Heart right ventricle (tissue), 16 donors: ENCODE measurements around the gene TBC1D24. TPM values are rescaled to one million over a fixed set of nuclear protein-coding genes. Genes with fewer than 3 reads are reported as not detected.

Source experiments
- ATAC-seq, 8 donors: fragments of 200-7000 bp; cut with Tn5 transposase; one replicate each; pipeline ENCODE4 v1.9.1; 2020; ENCODE audit warnings: mild to moderate bottlenecking in 8 of 8, moderate library complexity in 8 of 8, moderate number of reproducible peaks in 1 of 8
- DNase-seq, 2 donors: peaks; one replicate each; pipeline ENCODE4 v3.0.0-alpha.2; 2020
- H3K27ac ChIP-seq, 10 donors: fragments of 200-600 bp; sonication (generic) in 2 of 10; one replicate each; pipeline versions ENCODE4 v1.5.0 to v1.8.0; 2020 to 2022; ENCODE audit warnings: mild to moderate bottlenecking in 3 of 10
- H3K27me3 ChIP-seq, 7 donors: fragments of 200-600 bp; one replicate each; pipeline ENCODE4 v1.8.0; 2021 to 2022; ENCODE audit warnings: mild to moderate bottlenecking in 2 of 7
- H3K36me3 ChIP-seq, 9 donors: fragments of 200-600 bp; sonication (generic) in 1 of 9; one replicate each; pipeline versions ENCODE4 v1.5.0 to v1.8.0; 2020 to 2022; ENCODE audit warnings: mild to moderate bottlenecking in 2 of 9
- H3K4me1 ChIP-seq, 9 donors: fragments of 200-600 bp; sonication (generic) in 1 of 9; one replicate each; pipeline versions ENCODE4 v1.5.0 to v1.8.0; 2020 to 2022; ENCODE audit warnings: mild to moderate bottlenecking in 4 of 9
- H3K4me3 ChIP-seq, 10 donors: fragments of 200-600 bp; sonication (generic) in 2 of 10; one replicate each; pipeline versions ENCODE4 v1.5.0 to v1.8.0; 2020 to 2022; ENCODE audit warnings: mild to moderate bottlenecking in 7 of 10, moderate library complexity in 2 of 10
- H3K9me3 ChIP-seq, 11 donors: fragments of 200-600 bp in 10 of 11; sonication (generic) in 2 of 11; one replicate each; pipeline versions ENCODE4 v1.5.0 to v1.8.0; 2013 to 2022; ENCODE audit warnings: mild to moderate bottlenecking in 2 of 11, control low read depth in 1 of 11, moderate library complexity in 1 of 11
- WGBS, 2 donors: extraction: QIAGEN DNeasy Blood & Tissue Kit; methylation state at CpG; one replicate each; pipeline ENCODE4 v1.1.7; 2013; ENCODE audit warnings: inconsistent platforms in 1 of 2; 5-methylcytosine and 5-hydroxymethylcytosine counted together
- intact Hi-C, 10 donors: fragments of 100-400 bp; cut with DNase I; formaldehyde crosslinking; loops; one replicate each; pipeline versions ENCODE4 v1.11.1 to v1.14.2; 2022
- polyA plus RNA-seq, 2 donors: library from polyadenylated mRNA; stranded (reverse); fragments of 200-250 nt; gene quantifications; one replicate each; pipeline ENCODE4 v1.2.3, GENCODE V29; 2013
- total RNA-seq, 10 donors: library from RNA; stranded (reverse); fragmentation: NEBNext Ultra II Directional in 3 of 10; extraction: Animal tissue kit (Norgen Biotek cat#: 25700) in 3 of 10; gene quantifications; one replicate each; pipeline versions ENCODE4 v1.2.1 to v1.2.4, GENCODE V29; 2021 to 2023
- TF ChIP-seq, protein P1 (sequence below), 9 donors: fragments of 200-600 bp; sonication (generic) in 2 of 9; IDR thresholded peaks; one replicate each; pipeline versions ENCODE4 v1.5.0 to v1.8.0; 2021 to 2022; ENCODE audit warnings: antibody characterized with exemption in 9 of 9, mild to moderate bottlenecking in 5 of 9, moderate library complexity in 1 of 9
- donor health status: Arrhythmogenic right ventricular cardiomyopathy.
- donor health status: ischemic (EF 13 %, LVEDD 7.1; RV severe dilation, severe dysfunction).
- donor health status: healthy with polysubstance abuse.
- donor health status: DM: no; HTN: yes; CAD: no.
- donor health status: DM: no; HTN: no; CAD: no.
- donor health status: ischemic (EF 25% LVEDD 6.9; RV normal size, moderate dysfunction).
- donor health status: ischemic (EF 25% LVEDD 5.7; RV mildly dilated, moderate dysfunction).
- donor health status: healthy.
- donor health status: DM: yes; HTN: yes; CAD: no.
- donor health status: Ischemic cardiomyopathy.
- donor health status: ischemic (EF 35%, LVEDD 5.7; RV mildly dilated, moderate dysfunction).
- donor health status: nonischemic (EF 11% LVEDD 7.7; RV severe dilation, severe dysfunction).
- donor health status: DM: yes; HTN: yes; CAD: no.
- donor health status: PGD.
- donor health status: ischemic (EF 29% LVEDD 5.4; RV normal size, mild dysfunction).
- donor health status: nonischemic (EF 23%, LVEDD 6.1; RV moderate dilation, normal function).

The TBC1D24 gene
- total and polyA plus RNA-seq, 12 donors, result 3.4 to 14.9 (median 9.0) TPM

DNA sequence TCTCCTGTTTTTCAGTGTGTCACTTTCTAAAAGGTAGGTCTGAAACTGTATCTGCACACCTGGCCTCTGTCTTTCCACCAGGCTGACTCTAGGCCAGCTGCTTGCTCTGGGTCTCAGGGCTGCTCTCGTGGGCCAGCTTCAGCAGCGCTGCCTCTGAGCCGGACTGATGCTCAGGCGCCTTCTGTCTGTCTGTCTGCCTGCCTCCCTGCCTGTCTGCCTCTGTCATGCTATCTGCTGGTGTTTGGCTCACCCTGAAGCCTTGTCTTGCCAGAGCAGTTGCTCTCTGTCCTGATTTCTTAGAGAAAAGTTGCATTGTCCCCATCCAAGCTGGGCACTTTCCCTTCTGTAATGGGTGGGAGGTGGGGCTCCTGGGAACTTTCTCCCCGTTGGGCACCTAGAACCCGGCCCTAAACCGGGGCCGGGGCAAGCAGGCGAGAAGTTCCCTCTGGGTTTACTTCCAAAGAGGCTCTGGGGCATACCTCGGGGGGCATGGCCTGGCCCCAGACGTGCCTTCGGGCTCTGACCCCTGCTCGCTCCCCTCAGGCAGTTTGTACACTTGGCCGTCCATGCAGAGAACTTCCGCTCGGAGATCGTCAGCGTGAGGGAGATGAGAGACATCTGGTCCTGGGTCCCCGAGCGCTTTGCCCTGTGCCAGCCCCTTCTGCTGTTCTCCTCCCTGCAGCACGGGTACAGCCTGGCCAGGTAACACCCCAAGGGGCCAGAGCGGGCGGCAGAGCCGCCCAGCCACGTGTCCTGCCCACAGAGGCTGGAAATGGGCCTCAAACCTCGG, 23.0 kb downstream of the TBC1D24 start:
- Histone ChIP-seq H3K4me3 (no peak overlapping the region), H3K27ac (peak overlapping the region in 9 of 10 donors; percentile 32 to 75 (median 56)), H3K4me1 (peaks cover 28 to 55% (median 43%) of the 10 kb centered on the region in 9 donors), H3K9me3 (no peaks in the 10 kb centered on the region), H3K27me3 (no peaks in the 10 kb centered on the region), H3K36me3 (peaks cover 0 to 27% (median 0%) of the 10 kb centered on the region in 9 donors)
- TF ChIP-seq, protein P1, sequence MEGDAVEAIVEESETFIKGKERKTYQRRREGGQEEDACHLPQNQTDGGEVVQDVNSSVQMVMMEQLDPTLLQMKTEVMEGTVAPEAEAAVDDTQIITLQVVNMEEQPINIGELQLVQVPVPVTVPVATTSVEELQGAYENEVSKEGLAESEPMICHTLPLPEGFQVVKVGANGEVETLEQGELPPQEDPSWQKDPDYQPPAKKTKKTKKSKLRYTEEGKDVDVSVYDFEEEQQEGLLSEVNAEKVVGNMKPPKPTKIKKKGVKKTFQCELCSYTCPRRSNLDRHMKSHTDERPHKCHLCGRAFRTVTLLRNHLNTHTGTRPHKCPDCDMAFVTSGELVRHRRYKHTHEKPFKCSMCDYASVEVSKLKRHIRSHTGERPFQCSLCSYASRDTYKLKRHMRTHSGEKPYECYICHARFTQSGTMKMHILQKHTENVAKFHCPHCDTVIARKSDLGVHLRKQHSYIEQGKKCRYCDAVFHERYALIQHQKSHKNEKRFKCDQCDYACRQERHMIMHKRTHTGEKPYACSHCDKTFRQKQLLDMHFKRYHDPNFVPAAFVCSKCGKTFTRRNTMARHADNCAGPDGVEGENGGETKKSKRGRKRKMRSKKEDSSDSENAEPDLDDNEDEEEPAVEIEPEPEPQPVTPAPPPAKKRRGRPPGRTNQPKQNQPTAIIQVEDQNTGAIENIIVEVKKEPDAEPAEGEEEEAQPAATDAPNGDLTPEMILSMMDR (IDR thresholded peaks at IDR 0.05), result no peak
- DNase-seq (no peak), ATAC-seq (no peak)
- intact Hi-C loops, result loop anchor here in 6 of 10 donors (2.0 to 5.0 kb wide), 3 partner anchors 23 to 156 kb away; partner anchors contain the start of genes CCNF (in 4 of the 6), ABCA3 (in 2 of the 6) and TBC1D24 (in 1 of the 6)
- 79 to 81% methylated on average over 26 of the region's 26 CpGs for WGBS, 2 donors

DNA sequence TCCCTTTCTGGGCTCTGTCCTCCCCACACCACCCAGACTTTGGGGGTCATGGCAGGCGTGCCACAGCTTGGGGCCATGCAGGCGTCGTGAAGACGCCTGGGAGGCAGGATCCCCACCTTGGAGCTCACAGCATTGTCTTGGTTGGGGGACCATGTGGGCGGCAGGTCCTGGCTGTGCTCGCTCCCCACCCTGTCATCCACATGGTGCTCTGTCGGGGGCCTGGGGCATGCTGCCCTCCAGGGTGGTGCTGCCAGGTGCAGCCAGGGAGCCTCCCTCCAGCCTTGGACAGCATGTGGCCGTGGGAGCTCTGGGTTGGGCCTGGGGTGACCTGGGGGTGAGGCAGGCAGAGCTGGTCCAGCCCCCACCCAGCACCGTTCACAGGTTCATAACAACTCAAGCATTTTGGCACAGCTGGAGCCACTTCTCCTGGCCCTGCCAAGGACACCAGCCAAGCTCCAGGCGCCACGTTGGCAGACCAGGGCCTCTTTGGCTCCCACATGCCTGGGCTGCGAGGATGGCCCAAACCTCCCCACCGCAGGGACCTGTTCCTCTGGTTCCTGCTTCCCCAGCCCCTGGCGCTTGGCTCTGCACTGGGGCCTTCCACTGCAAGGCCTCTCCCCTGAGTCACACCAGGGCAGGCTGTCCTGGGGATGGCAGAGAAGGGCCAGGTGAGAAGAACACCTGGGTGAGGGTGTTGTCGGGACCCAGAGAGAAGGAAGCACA, 23.8 kb downstream of the TBC1D24 start:
- intact Hi-C loops, result loop anchor here in 5 of 10 donors (5.0 kb wide), 2 partner anchors 71 to 156 kb away; partner anchors contain the start of genes CCNF (in 4 of the 5) and ABCA3 (in 2 of the 5)
- TF ChIP-seq, protein P1 (IDR thresholded peaks at IDR 0.05), result no peak
- ATAC-seq, result peak in 5 of 8 donors; percentile 20 to 35 (median 31)
- Histone ChIP-seq H3K27ac (peak overlapping the region in 7 of 10 donors; percentile 32 to 75 (median 59)), H3K4me3 (no peak overlapping the region), H3K27me3 (no peaks in the 10 kb centered on the region), H3K36me3 (peaks cover 0 to 27% (median 0%) of the 10 kb centered on the region in 9 donors), H3K9me3 (no peaks in the 10 kb centered on the region), H3K4me1 (peaks cover 28 to 58% (median 45%) of the 10 kb centered on the region in 9 donors)
- 71 to 78% methylated on average over 15 of the region's 15 CpGs for WGBS, 2 donors
- peak in 1 of 2 donors; percentile 59 for DNase-seq

DNA sequence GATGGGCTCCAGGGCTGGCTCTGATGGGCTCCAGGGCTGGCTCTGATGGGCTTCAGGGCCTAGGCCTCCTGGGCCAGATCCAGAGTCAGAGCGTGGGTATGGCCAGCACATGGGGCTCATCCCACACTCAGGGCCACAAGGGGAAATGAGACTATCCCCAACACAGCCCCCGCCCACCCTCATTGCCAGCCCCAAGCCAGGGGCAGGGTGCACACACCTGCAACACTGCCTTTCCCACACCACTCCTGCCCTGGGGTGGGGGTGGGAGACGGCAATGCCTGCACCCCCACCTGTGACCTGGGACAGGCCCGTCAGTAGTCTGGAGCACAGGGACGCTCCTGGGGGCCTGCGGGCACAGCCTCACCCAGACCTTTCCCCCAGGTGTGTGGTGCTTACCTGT, 24.5 kb downstream of the TBC1D24 start:
- Histone ChIP-seq H3K27me3 (no peaks in the 10 kb centered on the region), H3K4me3 (no peak overlapping the region), H3K9me3 (no peaks in the 10 kb centered on the region), H3K27ac (peak overlapping the region in 5 of 10 donors; percentile 12 to 75 (median 59)), H3K36me3 (peaks cover 0 to 27% (median 0%) of the 10 kb centered on the region in 9 donors), H3K4me1 (peaks cover 28 to 58% (median 45%) of the 10 kb centered on the region in 9 donors)
- DNase-seq (no peak), ATAC-seq (no peak)
- TF ChIP-seq, protein P1 (IDR thresholded peaks at IDR 0.05), result no peak
- WGBS, 2 donors, result 95 to 96% methylated on average over 6 of the region's 6 CpGs
- intact Hi-C loops, result loop anchor here in 5 of 10 donors (5.0 kb wide), 2 partner anchors 72 to 157 kb away; partner anchors contain the start of genes CCNF (in 4 of the 5) and ABCA3 (in 2 of the 5)
